A673 (cell line): ENCODE measurements around the gene GRIK5.

Source experiments
- CTCF ChIP-seq: fragments of 300-800, 200-600 bp; sonication (generic); conservative IDR thresholded peaks from 2 replicates; pipeline ENCODE4 v1.5.1; 2017; ENCODE audit warnings: low read depth, mild to moderate bottlenecking, antibody characterized with exemption, low read length, moderate library complexity, mixed read lengths
- EZH2 ChIP-seq: fragments of 200-600 bp; sonication (generic); IDR thresholded peaks from 2 replicates; pipeline ENCODE4 v1.6.1; 2017; ENCODE audit warnings: borderline replicate concordance, low read depth, mild to moderate bottlenecking, mixed read lengths, antibody characterized with exemption, low read length; ENCODE audit not compliant: poor library complexity, severe bottlenecking

- TF ChIP-seq CTCF (no peak), EZH2 (no peak)
These were observed 35.4 kb upstream of the GRIK5 start for GRCh38 chr19:42105368-42105767.
